ENCODE data around the gene RSRC2.
"Not testable (repeated sequence)": the region's sequence is repeated elsewhere in the genome, so short reads cannot be mapped to it uniquely, and the experiment has no call there.

GRCh38 chr12:122470576-122470975, 56.2 kb downstream of the RSRC2 start:
- TF ChIP-seq EZH2 (IDR thresholded peaks at IDR 0.05; ENCODE audit: borderline replicate concordance, low read depth, low read length, poor library complexity, severe bottlenecking), result not testable (repeated sequence)
- TF ChIP-seq, protein P1, sequence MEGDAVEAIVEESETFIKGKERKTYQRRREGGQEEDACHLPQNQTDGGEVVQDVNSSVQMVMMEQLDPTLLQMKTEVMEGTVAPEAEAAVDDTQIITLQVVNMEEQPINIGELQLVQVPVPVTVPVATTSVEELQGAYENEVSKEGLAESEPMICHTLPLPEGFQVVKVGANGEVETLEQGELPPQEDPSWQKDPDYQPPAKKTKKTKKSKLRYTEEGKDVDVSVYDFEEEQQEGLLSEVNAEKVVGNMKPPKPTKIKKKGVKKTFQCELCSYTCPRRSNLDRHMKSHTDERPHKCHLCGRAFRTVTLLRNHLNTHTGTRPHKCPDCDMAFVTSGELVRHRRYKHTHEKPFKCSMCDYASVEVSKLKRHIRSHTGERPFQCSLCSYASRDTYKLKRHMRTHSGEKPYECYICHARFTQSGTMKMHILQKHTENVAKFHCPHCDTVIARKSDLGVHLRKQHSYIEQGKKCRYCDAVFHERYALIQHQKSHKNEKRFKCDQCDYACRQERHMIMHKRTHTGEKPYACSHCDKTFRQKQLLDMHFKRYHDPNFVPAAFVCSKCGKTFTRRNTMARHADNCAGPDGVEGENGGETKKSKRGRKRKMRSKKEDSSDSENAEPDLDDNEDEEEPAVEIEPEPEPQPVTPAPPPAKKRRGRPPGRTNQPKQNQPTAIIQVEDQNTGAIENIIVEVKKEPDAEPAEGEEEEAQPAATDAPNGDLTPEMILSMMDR (conservative IDR thresholded peaks at IDR 0.05; ENCODE audit: low read depth, low read length), result not testable (repeated sequence)
